GM21529 (cell line): ENCODE measurements around the gene BMAL1.

ENCODE experiments used
- ATAC-seq: cut with Tn5 transposase; IDR thresholded peaks from one replicate; pipeline ENCODE4 v1.9.1; 2021; ENCODE audit not compliant: unreplicated experiment

BMAL1 gene

DNA sequence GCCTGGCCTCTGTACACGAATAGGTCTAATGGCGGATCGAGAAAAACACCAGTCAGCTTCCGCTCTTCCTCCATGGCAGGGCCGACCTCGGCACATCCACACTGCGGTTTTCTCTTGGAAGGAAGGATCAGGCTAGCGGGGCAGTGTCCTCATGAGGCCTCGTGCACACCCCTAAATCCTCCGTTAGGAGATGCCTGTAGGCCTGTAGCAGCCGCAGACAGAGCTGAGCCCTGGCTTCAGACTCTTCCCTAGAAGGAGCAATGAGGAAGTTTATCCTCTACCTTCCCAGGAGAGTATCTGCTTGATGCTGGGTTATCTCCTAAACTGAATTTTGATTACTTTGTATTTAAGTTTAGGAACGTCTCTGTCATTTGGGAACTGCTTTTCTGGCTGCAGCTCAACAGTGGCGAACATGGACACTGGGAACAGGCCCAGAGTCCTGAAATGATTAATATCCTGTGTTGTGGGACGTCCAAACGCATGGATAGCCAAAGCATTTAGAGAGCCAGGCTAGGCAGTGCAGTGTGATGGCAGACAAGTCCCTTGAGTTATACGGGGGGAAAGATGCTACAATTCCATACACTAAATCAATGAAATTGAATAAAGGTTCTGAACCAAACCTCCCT lies 16.5 kb upstream of the BMAL1 start:
- ATAC-seq = no peak

GRCh38 chr11:13261591-13262061 lies 16.0 kb upstream of the BMAL1 start:
- ATAC-seq = no peak

DNA sequence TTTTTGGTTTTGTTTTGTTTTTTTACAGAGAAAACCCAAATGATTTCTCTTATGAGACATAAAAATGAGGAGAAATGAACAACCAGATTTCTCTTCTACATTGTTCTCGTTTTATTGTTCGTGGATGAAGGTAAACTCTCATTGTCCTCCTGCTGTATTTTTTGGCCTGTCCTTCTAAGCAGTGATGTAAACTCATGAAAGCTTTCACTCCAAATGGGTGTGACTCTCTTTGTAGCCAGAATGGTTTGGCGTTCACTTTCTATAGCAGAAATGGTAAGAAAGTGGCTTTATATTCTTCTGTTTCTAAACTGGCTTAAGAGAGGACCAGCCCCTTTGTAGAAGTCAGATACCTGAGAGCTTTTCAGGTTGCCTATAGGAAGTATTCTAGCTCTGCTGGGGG lies 15.5 kb upstream of the BMAL1 start:
- no peak for ATAC-seq

DNA sequence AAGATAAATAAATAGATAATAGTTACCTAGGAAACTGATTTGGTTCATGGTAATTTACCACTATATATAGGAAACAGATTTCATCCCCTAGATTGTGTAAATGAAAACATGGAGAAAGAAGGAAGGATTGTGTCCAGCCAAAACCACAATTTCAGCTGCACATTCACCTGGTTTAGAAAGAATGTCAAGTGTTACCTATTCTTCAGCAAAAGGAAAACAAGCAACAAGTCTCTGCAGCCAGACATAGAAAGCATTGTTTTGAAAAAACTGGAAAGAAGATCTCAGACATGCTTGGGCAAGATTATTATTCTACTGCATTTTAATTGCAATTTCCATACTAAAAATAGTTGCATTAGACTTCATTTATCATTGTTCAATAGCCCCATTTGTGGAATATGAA lies 8.8 kb upstream of the BMAL1 start:
- no peak for ATAC-seq

DNA sequence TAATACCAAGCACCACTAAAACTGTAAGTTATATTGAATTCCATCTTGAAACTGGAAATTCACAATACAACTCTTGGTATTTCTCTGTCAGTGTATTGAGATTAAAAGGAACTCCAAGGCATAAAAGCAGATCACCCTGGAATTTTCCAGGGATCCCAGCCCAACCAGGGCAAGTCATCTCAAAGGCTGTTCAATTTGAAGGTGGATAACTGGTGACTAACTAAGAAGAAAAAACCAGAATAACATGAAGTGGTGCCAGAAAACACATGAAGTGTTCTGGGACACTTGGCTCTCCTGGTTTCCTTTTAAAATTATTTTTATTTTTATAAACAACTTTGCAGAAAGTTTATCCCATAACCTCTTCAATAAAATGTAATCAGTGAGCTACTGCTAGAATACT lies 7.8 kb upstream of the BMAL1 start:
- ATAC-seq = no peak

- no peak for ATAC-seq
Observed at GRCh38 chr11:13271060-13271693, 6.4 kb upstream of the BMAL1 start.

- no peak for ATAC-seq
Observed at GRCh38 chr11:13276454-13276831, 1.1 kb upstream of the BMAL1 start.

DNA sequence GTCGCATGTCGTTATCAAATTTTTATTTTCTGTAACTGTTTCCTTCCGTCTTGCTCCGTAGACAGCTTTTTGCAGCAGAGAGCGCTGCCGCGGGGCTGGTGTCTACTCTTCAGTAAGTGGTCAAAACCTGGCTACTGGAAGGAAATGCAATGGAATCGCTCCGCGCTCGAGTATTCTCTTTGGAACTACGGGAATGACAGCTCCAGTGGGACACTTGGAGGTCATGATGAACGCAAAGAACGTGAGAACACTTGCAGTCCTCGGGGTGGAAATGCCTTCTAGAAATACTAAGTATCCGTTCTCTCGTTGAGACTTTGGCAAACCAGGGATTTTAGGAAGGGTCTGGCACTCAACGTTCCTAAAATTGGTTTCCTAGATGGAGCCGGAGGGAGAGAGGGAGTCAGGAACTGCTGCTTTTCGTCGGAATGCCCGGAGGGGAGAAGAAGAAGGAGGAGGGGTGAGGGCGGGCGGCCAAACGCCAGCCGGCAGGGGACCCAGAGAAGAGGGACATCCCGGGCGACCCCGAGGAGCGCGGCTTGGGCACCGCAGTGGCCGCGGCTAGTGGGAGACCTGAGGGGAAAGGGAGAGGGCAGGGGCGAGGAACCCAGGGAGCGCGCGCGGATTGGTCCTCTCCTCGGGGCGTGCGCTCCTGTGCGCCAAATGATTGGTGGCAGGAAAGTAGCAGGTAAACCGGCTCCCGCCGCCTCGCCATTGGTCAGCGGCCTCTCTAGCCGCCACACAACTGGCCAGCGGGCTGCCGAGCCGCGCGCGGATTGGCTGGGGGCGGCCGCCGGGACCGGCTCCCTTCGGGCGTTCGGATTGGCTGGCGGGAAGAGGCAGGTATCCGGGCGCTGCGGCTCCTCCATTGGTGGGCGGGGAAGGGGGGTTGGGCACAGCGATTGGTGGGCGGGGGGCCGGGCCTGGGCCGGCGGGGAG lies 490 bp upstream of the BMAL1 start:
- peak; percentile 88 for ATAC-seq

DNA sequence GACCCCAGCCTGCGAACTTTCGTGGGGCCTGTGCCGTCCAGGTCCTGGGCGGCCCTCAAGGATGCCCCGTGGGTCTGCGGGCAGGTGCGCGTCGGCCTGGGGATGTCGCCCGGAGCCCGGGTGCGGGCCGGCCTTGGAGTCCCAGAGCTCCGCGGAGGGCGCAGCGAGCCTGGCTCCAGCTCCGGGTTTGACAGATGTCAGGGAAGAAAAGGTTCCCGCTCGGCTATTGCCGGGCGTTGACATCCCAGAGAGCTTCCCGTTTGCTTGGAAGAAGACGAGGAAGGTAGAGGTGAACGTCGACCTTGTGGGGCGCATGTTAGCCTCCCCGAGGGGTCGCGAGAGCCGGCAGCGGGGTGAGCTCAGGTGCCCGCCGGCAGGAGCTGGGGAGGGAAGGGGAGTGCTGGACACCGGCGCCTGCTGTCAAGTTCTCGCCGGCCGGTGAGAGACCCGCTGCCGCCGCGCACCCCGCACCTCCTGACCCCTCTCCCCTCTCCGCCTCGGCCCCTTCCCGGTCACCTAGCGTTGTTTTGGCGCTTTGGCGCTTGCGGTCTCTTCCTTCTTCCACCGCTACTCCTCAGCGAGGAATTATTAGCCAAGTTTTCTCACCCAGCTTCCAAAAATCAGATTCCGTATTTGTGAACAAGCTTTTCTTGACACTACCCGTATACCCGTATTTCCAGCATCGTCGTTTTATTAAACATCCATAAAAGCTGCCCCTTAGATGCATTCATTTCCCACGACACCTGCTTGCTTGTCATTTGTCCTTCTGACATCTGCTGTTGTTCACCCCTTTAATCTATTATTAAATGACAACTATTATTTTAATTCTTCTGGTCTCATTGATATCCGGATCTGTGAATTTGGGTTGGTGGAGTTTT lies 1.3 kb downstream of the BMAL1 start:
- ATAC-seq = no peak

GRCh38 chr11:13279487-13279834 lies 1.9 kb downstream of the BMAL1 start:
- ATAC-seq = no peak

DNA sequence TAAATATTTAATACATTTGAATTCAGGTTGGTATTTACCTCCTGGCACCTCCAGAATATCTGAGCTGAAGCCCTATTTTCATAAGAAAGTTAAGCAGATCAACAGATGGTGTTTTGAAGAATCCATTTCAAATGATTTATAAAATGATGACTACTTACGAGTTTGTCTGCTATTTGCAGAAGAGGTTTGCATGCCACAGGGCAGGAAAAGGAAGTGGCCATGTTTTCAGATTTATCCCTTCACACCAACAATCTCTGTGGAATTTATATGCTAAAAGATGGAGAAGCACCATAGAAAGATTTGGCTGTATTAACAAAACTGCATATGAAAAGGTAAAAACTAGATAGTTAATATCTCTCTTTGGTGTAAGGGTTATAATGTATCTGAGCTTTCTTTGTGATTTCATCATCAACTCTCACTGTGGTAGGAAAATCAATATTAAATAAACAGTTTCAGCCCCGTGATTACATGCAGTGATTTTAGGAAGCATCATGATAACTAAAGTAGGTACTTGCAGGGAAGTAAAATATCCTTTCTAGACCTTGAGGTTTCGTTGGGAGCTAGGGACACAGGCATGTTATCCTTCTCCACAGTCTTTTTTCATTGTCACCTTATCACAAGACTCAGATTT lies 2.6 kb downstream of the BMAL1 start:
- ATAC-seq = no peak

- ATAC-seq = no peak
Observed at GRCh38 chr11:13280777-13281176, 3.2 kb downstream of the BMAL1 start.

DNA sequence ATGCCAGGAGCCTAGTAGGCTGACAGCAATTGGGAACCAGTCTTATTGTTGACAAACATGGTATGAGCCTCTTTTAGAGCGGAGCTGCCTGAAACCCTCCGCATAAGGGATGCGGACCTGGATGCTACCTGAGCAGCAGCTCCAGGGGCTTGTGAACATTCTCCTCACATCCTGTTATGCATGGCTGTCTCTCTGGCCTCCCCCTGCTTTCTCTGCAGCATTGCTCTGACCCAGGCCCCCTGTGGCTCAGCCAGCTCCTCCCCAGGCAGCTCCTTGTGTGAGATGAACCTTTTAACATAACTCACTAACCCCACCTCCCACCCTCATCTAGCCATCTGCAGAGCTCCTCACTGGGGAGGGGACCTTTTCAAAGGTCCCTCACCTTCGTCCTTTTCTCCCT lies 6.0 kb downstream of the BMAL1 start:
- no peak for ATAC-seq

DNA sequence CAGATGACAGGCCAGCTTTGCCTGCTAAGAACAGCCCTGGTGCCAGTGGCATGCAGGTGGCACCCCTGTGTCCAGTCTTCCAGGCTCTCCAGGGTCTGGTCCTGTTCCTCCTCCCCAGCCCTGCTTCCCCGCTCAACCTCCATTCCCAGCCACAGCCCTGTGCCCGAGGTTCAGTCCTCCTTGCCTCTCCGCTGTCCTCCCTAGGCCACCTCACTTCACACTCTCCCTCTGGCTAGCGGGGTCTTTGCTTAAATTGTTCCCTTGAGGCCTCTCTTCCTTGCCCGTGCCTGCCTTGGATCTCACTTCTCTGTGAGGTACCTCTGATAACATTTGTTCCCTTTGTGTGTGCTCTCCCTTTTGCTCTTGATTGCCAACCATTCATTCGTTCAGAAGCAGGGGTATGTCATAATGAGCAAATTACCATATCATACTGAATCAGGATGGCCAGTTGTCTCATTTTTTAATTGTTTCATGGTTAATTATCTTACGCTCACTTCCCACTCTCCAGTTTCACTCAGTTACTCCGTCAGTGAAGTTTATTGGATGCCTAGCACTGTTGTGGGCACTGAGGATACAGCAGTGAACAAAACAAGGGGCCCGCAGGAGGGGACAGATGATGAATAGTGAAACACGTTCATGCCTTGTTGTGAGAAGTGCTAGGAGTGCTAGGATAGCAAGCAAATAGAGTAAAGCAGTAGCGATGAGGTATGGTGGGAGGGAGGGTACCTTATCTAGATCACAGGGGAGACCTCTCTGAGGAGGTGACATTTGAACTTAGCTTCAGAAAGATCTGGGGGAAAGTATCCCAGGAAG lies 7.4 kb downstream of the BMAL1 start:
- ATAC-seq = no peak

- no peak for ATAC-seq
Observed at GRCh38 chr11:13286279-13286821, 8.8 kb downstream of the BMAL1 start.

- ATAC-seq = no peak
Observed at GRCh38 chr11:13287036-13287435, 9.4 kb downstream of the BMAL1 start.

DNA sequence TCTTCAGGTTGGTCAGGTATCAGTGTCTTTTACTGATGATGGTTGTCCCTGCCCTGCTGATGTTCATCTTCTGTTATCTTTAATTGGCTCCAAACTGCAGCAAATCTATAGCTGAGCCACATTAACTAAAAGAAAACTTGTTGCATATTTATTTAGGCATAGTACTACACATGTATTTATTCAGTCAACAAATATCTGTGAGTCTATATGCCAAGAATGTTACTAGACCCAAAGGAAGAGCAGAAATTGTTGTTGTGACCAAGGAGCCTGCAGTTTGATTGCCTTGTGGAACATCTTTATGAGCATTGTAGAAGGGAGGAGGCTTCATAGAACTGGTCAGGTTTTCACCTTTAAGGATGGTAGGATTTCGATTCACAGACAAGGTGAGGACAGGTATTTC lies 10.1 kb downstream of the BMAL1 start:
- no peak for ATAC-seq

GRCh38 chr11:13288375-13289029 lies 10.9 kb downstream of the BMAL1 start:
- ATAC-seq = peak; percentile 44

- no peak for ATAC-seq
Observed at GRCh38 chr11:13289081-13289480, 11.5 kb downstream of the BMAL1 start.
